Measurements from ENCODE around the gene SMARCD2. TPM values are rescaled to one million over a fixed set of nuclear protein-coding genes. Genes with fewer than 3 reads are reported as not detected.

SMARCD2 gene
- polyA plus RNA-seq, 1 experiment: 48.8 TPM

DNA sequence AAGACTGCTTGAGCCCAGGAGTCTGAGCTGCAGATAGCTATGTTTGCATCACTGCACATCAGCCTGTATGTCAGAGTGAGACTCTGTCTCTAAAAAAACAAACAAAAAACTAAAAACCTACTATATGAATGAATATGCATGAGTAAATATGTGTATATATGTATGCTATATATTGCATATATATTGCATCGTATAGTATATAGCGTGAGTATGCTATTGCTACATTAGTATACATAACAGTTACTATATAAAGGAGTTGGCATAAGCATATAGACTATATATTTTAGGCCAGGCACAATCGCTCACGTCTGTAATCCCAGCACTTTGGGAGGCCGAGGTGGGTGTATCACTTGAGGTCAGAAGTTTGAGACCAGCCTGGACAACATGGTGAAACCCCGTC lies 52.4 kb downstream of the SMARCD2 start:
- DNase-seq (ENCODE audit: low read depth, low spot score): no peak
- no peak overlapping the region for H3K27ac ChIP-seq (ENCODE audit: low read depth, low read length)
- ChIA-PET CTCF (interaction anchor here (0.8 kb wide), 1 partner anchor 45 kb away, joined by 3 read pairs; no protein-coding TSS in a partner anchor), POLR2A (no interaction called here)
- no peak overlapping the region for H3K4me3 ChIP-seq (ENCODE audit: low read depth, low read length)
- no peaks in the 10 kb centered on the region for H3K27me3 ChIP-seq (ENCODE audit: control insufficient read depth, insufficient read depth, low read length)
- TF ChIP-seq, protein P1, sequence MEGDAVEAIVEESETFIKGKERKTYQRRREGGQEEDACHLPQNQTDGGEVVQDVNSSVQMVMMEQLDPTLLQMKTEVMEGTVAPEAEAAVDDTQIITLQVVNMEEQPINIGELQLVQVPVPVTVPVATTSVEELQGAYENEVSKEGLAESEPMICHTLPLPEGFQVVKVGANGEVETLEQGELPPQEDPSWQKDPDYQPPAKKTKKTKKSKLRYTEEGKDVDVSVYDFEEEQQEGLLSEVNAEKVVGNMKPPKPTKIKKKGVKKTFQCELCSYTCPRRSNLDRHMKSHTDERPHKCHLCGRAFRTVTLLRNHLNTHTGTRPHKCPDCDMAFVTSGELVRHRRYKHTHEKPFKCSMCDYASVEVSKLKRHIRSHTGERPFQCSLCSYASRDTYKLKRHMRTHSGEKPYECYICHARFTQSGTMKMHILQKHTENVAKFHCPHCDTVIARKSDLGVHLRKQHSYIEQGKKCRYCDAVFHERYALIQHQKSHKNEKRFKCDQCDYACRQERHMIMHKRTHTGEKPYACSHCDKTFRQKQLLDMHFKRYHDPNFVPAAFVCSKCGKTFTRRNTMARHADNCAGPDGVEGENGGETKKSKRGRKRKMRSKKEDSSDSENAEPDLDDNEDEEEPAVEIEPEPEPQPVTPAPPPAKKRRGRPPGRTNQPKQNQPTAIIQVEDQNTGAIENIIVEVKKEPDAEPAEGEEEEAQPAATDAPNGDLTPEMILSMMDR (IDR thresholded peaks at IDR 0.05; ENCODE audit: low read depth, low read length): no peak
- no peaks in the 10 kb centered on the region for H3K9me3 ChIP-seq (ENCODE audit: control insufficient read depth, insufficient read depth, low read length)

DNA sequence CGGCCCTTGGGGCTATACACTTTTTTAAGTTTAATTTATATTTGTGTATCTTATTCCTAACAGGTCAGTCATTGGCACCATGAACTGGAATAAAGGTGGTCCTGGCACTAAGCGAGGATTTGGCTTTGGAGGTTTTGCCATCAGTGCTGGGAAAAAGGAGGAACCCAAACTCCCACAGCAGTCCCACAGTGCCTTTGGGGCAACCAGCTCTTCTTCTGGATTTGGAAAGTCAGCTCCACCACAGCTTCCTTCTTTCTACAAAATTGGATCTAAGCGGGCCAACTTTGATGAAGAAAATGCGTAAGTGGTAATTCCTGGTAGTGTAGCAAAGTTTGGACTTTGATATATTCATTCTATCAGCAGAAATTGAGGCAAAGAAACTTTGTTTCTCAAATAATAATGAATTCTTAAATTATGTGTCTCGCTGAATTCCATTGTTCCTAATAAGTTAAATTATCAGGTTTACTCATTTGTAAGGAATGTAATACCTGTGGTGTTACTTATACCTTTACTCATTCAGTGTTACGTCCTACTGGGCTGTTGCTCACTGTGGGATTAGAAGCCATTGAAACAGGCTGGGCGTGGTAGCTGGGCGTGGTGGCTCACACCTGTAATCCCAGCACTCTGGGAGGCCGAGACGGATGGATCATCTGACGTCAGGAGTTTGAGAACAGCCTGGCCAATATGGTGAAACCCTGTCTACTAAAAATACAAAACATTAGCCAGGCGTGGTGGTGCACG lies 55.3 kb downstream of the SMARCD2 start:
- DNase-seq (ENCODE audit: low read depth, low spot score): no peak
- Histone ChIP-seq H3K9me3 (ENCODE audit: control insufficient read depth, insufficient read depth, low read length) (no peaks in the 10 kb centered on the region), H3K27ac (ENCODE audit: low read depth, low read length) (no peak overlapping the region), H3K4me3 (ENCODE audit: low read depth, low read length) (no peak overlapping the region), H3K27me3 (ENCODE audit: control insufficient read depth, insufficient read depth, low read length) (no peaks in the 10 kb centered on the region)
- ChIA-PET CTCF (no interaction called here), POLR2A (interaction anchor here (1.7 kb wide), 1 partner anchor 14 kb away, joined by 10 read pairs; the partner anchor contains the start of genes CCDC47 and DDX42)
- TF ChIP-seq, protein P1 (IDR thresholded peaks at IDR 0.05; ENCODE audit: low read depth, low read length): no peak

DNA sequence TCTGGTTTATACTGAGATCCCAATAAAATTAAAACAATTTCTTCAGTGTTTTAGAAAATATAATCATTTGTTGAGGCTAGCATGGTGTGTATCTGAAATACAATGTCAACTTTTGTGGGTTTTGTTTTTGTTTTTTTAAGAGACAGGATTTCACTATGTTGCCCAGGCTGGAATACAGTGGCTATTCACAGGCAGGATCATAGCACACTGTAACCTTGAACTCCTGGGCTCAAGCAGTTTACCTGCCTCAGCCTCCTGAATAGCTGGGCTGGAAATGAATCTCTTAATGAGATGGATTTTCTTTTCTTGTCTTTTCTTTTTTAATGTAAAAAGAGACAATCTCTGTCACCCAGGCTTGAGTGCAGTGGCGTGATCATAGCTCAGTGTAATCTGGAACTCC lies 56.4 kb downstream of the SMARCD2 start:
- TF ChIP-seq, protein P1 (IDR thresholded peaks at IDR 0.05; ENCODE audit: low read depth, low read length): no peak
- H3K27ac ChIP-seq (ENCODE audit: low read depth, low read length): no peak overlapping the region
- no peak overlapping the region for H3K4me3 ChIP-seq (ENCODE audit: low read depth, low read length)
- DNase-seq (ENCODE audit: low read depth, low spot score): no peak
- no peaks in the 10 kb centered on the region for H3K27me3 ChIP-seq (ENCODE audit: control insufficient read depth, insufficient read depth, low read length)
- POLR2A ChIA-PET: interaction anchor here (0.9 to 1.7 kb wide), 2 partner anchors 11 to 12 kb away, joined by 3 to 10 read pairs; partner anchors contain the start of genes CCDC47 and DDX42
- CTCF ChIA-PET: interaction anchor here (0.8 kb wide), 1 partner anchor 186 kb away, joined by 3 read pairs; the partner anchor contains the start of gene TACO1
- no peaks in the 10 kb centered on the region for H3K9me3 ChIP-seq (ENCODE audit: control insufficient read depth, insufficient read depth, low read length)

DNA sequence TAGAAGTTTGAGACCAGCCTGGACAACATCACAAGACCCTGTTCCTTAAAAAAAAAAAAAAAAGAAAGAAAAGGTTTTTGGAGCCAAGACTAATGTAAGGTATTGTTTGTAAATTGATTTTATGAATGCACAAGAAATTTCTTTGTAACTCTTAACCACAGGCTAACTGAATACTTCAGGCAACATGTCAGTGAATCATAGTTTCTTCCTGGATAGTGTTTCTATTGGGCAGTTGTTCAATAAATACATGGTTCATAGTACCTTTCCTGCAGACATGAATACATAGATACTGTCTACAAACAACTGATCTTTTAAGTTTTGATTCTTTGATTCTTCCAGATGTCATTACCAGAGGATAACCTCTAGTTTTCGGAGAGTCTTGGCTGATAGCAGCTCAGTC lies 56.9 kb downstream of the SMARCD2 start:
- TF ChIP-seq, protein P1 (IDR thresholded peaks at IDR 0.05; ENCODE audit: low read depth, low read length): no peak
- no peaks in the 10 kb centered on the region for H3K9me3 ChIP-seq (ENCODE audit: control insufficient read depth, insufficient read depth, low read length)
- H3K27ac ChIP-seq (ENCODE audit: low read depth, low read length): peak overlapping the region; percentile 65
- CTCF ChIA-PET: interaction anchor here (0.8 kb wide), 1 partner anchor 185 kb away, joined by 3 read pairs; the partner anchor contains the start of gene TACO1
- H3K4me3 ChIP-seq (ENCODE audit: low read depth, low read length): no peak overlapping the region
- POLR2A ChIA-PET: interaction anchor here (0.9 to 1.7 kb wide), 2 partner anchors 11 to 12 kb away, joined by 3 to 10 read pairs; partner anchors contain the start of genes CCDC47 and DDX42
- no peaks in the 10 kb centered on the region for H3K27me3 ChIP-seq (ENCODE audit: control insufficient read depth, insufficient read depth, low read length)
- no peak for DNase-seq (ENCODE audit: low read depth, low spot score)

DNA sequence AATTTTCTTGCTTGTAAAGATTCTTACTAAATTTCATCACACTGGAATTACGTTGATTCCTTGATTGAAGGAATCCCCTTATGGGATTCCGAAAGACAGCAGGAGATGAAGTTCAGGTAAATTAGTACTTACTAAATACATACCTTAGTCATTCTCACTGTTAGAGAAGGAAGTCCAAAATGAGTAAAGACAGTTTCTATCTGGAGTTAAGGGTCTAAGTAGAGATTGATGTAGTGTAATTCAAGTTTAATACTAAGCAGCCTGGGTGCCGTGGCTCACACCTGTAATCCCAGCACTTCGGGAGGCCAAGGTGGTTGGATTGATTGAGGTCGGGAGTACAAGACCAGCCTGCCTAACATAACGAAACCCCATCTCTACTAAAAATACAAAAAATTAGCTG lies 59.0 kb downstream of the SMARCD2 start:
- no peak for DNase-seq (ENCODE audit: low read depth, low spot score)
- CTCF ChIA-PET: no interaction called here
- H3K27me3 ChIP-seq (ENCODE audit: control insufficient read depth, insufficient read depth, low read length): no peaks in the 10 kb centered on the region
- POLR2A ChIA-PET: interaction anchor here (0.7 to 1.9 kb wide), 3 partner anchors 9 to 10 kb away, joined by 3 to 6 read pairs (median 5); partner anchors contain the start of genes CCDC47 and DDX42
- no peaks in the 10 kb centered on the region for H3K9me3 ChIP-seq (ENCODE audit: control insufficient read depth, insufficient read depth, low read length)
- no peak overlapping the region for H3K4me3 ChIP-seq (ENCODE audit: low read depth, low read length)
- no peak overlapping the region for H3K27ac ChIP-seq (ENCODE audit: low read depth, low read length)
- TF ChIP-seq, protein P1 (IDR thresholded peaks at IDR 0.05; ENCODE audit: low read depth, low read length): no peak
